GM08714 (cell line): ENCODE measurements around the gene RAB7A.
"Not testable (repeated sequence)": the region's sequence is repeated elsewhere in the genome, so short reads cannot be mapped to it uniquely, and the experiment has no call there.

Experiments used
- H3K4me3 ChIP-seq: fragments of 200-500 bp; sonication (Bioruptor generic); 2 replicates; pipeline ENCODE4 v1.5.1; 2014; ENCODE audit warnings: mild to moderate bottlenecking, low read length, inconsistent platforms
- ZNF274 ChIP-seq: IDR thresholded peaks from 2 replicates; pipeline ENCODE4 v1.6.1; 2012; ENCODE audit warnings: mild to moderate bottlenecking, low read depth, low read length

Gene RAB7A

GRCh38 chr3:128702391-128702790, 23.6 kb upstream of the RAB7A start:
- no peak for TF ChIP-seq ZNF274
- no peak overlapping the region for H3K4me3 ChIP-seq

- no peak overlapping the region for H3K4me3 ChIP-seq
- TF ChIP-seq ZNF274 = no peak
Measured at GRCh38 chr3:128703561-128703960, 22.4 kb upstream of the RAB7A start.

- no peak for TF ChIP-seq ZNF274
- no peak overlapping the region for H3K4me3 ChIP-seq
Measured at GRCh38 chr3:128706086-128706615, 19.8 kb upstream of the RAB7A start.

- H3K4me3 ChIP-seq = no peak overlapping the region
- TF ChIP-seq ZNF274 = no peak
Measured at GRCh38 chr3:128707928-128708494, 18.0 kb upstream of the RAB7A start.

GRCh38 chr3:128709038-128709437, 16.9 kb upstream of the RAB7A start:
- TF ChIP-seq ZNF274 = no peak
- H3K4me3 ChIP-seq = no peak overlapping the region

- TF ChIP-seq ZNF274 = no peak
- H3K4me3 ChIP-seq = no peak overlapping the region
Measured at GRCh38 chr3:128709506-128710210, 16.3 kb upstream of the RAB7A start.

- no peak overlapping the region for H3K4me3 ChIP-seq
- no peak for TF ChIP-seq ZNF274
Measured at GRCh38 chr3:128710816-128711433, 15.1 kb upstream of the RAB7A start.

GRCh38 chr3:128712848-128713247, 13.1 kb upstream of the RAB7A start:
- TF ChIP-seq ZNF274 = no peak
- no peak overlapping the region for H3K4me3 ChIP-seq

GRCh38 chr3:128714887-128715491, 11.0 kb upstream of the RAB7A start:
- TF ChIP-seq ZNF274 = no peak
- H3K4me3 ChIP-seq = no peak overlapping the region

GRCh38 chr3:128718892-128719291, 7.1 kb upstream of the RAB7A start:
- H3K4me3 ChIP-seq = not testable (repeated sequence)

- H3K4me3 ChIP-seq = no peak overlapping the region
- TF ChIP-seq ZNF274 = no peak
Measured at GRCh38 chr3:128720891-128721290, 5.1 kb upstream of the RAB7A start.

- no peak for TF ChIP-seq ZNF274
- no peak overlapping the region for H3K4me3 ChIP-seq
Measured at GRCh38 chr3:128723477-128723876, 2.5 kb upstream of the RAB7A start.

GRCh38 chr3:128725547-128726022, 398 bp upstream of the RAB7A start:
- no peak overlapping the region for H3K4me3 ChIP-seq

GRCh38 chr3:128727059-128727458, 1.1 kb downstream of the RAB7A start:
- no peak for TF ChIP-seq ZNF274
- peak overlapping the region; percentile 95 for H3K4me3 ChIP-seq

More at GRCh38 chr3:128725547-128726022, 398 bp upstream of the RAB7A start:
- TF ChIP-seq ZNF274 = no peak
